ENCODE data around the gene PTPRO.

DNA sequence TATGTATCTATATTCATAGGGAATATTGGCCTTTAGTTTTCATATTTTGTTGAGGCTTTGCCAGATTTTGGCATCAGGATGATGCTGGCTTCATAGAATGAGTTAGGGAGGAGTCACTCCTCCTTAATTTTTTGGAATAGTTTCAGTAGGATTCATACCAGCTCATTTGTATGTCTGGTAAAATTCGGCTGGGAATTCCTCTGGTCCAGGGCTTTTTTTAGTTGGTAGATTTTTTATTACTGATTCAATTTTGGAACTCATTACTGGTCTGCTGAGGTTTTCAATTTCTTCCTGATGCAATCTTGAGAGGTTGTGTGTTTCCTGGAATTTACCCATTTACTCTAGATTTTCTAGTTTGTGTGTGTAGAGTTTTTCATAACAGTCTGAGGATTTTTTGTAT, 291.7 kb downstream of the PTPRO start:
- TF ChIP-seq CTCF (IDR thresholded peaks at IDR 0.05; ENCODE audit: low read depth, low read length): no peak
- no peak for TF ChIP-seq EZH2phosphoT487 (IDR thresholded peaks at IDR 0.05; ENCODE audit: low read depth)
